Mesenteric fat pad (tissue), 1 donor: ENCODE measurements around the gene HIGD1A. TPM values are rescaled to one million over a fixed set of nuclear protein-coding genes. Genes with fewer than 3 reads are reported as not detected.

Experiments used
- DNase-seq: peaks from one replicate; pipeline ENCODE4 v3.0.0-alpha.2; 2020; ENCODE audit warnings: low spot score
- total RNA-seq: library from RNA; stranded (reverse); fragmentation: NEBNext Ultra II Directional; extraction: Animal tissue kit (Norgen Biotek cat#: 25700); gene quantifications from one replicate; pipeline ENCODE4 v1.2.1, GENCODE V29; 2021
- donor health status: DM: yes; HTN: yes; CAD: no.

The HIGD1A gene
- total RNA-seq, 1 donor from 2014 or later, result 97.4 TPM

- no peak for DNase-seq
Measured at GRCh38 chr3:42739401-42740158, 64.7 kb downstream of the HIGD1A start.

GRCh38 chr3:42736531-42736930 is 67.8 kb downstream of the HIGD1A start:
- no peak for DNase-seq

- no peak for DNase-seq
Measured at GRCh38 chr3:42736081-42736480, 68.2 kb downstream of the HIGD1A start.

GRCh38 chr3:42735615-42736014 is 68.7 kb downstream of the HIGD1A start:
- DNase-seq, result peak; percentile 83

- DNase-seq, result peak; percentile 45
Measured at GRCh38 chr3:42735019-42735418, 69.3 kb downstream of the HIGD1A start.

GRCh38 chr3:42734263-42734860 is 69.9 kb downstream of the HIGD1A start:
- DNase-seq, result peak; percentile 76

GRCh38 chr3:42733501-42734262 is 70.6 kb downstream of the HIGD1A start:
- peak; percentile 72 for DNase-seq

Other genes starting within 250 kb of the HIGD1A start
- 44.7 TPM for gene SEC22C, start 222.5 kb downstream of the HIGD1A start, total RNA-seq
- 23.3 TPM for gene SS18L2, start 213.6 kb downstream of the HIGD1A start, total RNA-seq
- gene NKTR, start 203.8 kb downstream of the HIGD1A start, total RNA-seq, result 80.6 TPM
- 58.2 TPM for gene ZBTB47, start 150.8 kb downstream of the HIGD1A start, total RNA-seq
- not detected for gene KLHL40, start 119.0 kb downstream of the HIGD1A start, total RNA-seq
- 0.48 TPM for gene HHATL, start 101.7 kb downstream of the HIGD1A start, total RNA-seq
- gene CCDC13, start 31.2 kb downstream of the HIGD1A start, total RNA-seq, result 1.3 TPM
- 5.6 TPM for gene ACKR2, start 5.0 kb upstream of the HIGD1A start, total RNA-seq
- gene CYP8B1, start 71.4 kb upstream of the HIGD1A start, total RNA-seq, result not detected
- gene ZNF662, start 101.7 kb upstream of the HIGD1A start, total RNA-seq, result 5.7 TPM
- 11.9 TPM for gene GASK1A, start 174.8 kb upstream of the HIGD1A start, total RNA-seq